ENCODE data around the gene RALGAPA2. TPM values are rescaled to one million over a fixed set of nuclear protein-coding genes. Genes with fewer than 3 reads are reported as not detected.

The RALGAPA2 gene
- total RNA-seq, 1 experiment from 2014 or later, result 10.8 TPM

GRCh38 chr20:20462185-20462584, 250.3 kb downstream of the RALGAPA2 start (continued):
- no peak for TF ChIP-seq POLR2AphosphoS5 (IDR thresholded peaks at IDR 0.05; ENCODE audit: low read depth, low read length)
- TF ChIP-seq MAX (IDR thresholded peaks at IDR 0.05), result no peak
- no peak for TF ChIP-seq CEBPB (IDR thresholded peaks at IDR 0.05; ENCODE audit: low read depth)
- TF ChIP-seq, protein P1, sequence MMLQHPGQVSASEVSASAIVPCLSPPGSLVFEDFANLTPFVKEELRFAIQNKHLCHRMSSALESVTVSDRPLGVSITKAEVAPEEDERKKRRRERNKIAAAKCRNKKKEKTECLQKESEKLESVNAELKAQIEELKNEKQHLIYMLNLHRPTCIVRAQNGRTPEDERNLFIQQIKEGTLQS (IDR thresholded peaks at IDR 0.05), result no peak

- Histone ChIP-seq H3K36me3 (ENCODE audit: control insufficient read depth in 1 of 2, insufficient read depth in 2 of 2, low read length in 2 of 2) (no peaks in the 10 kb centered on the region), H2AFZ (ENCODE audit: low read depth, low read length, poor library complexity, severe bottlenecking) (no peak overlapping the region), H3K4me3 (replicated peaks in 1 of 2; ENCODE audit: low read depth in 1 of 2, low read length in 2 of 2) (no peak overlapping the region), H3K4me2 (ENCODE audit: low read length) (no peak overlapping the region), H4K20me1 (ENCODE audit: insufficient read depth) (no peaks in the 10 kb centered on the region), H3K27me3 (ENCODE audit: insufficient read depth, low read length) (no peaks in the 10 kb centered on the region), H3K9me2 (ENCODE audit: insufficient read depth) (no peaks in the 10 kb centered on the region), H3K4me1 (ENCODE audit: control insufficient read depth in 1 of 2, insufficient read depth in 2 of 2, low read length in 2 of 2) (peaks cover 0 to 6% of the 10 kb centered on the region in 2 experiments; a peak in 1 of 4 replicates), H3K9ac (ENCODE audit: low read length) (no peak overlapping the region), H3K27ac (ENCODE audit: low read depth, low read length) (no peak overlapping the region), H3K79me2 (ENCODE audit: insufficient read depth, low read length) (no peaks in the 10 kb centered on the region), H3K9me3 (ENCODE audit: control insufficient read depth in 1 of 2, insufficient read depth in 1 of 2, low read depth in 1 of 2, low read length in 2 of 2) (no peaks in the 10 kb centered on the region)
- ChIA-PET RAD21 (ENCODE audit: low non-redundant PET in 1 of 2, low total read pairs in 2 of 2, uncharacterized antibody in 2 of 2, unreplicated experiment in 2 of 2) (no interaction called here), CTCF (no interaction called here), POLR2A (no interaction called here)
- TF ChIP-seq SRF (IDR thresholded peaks at IDR 0.05; ENCODE audit: low read depth) (no peak), MAX (IDR thresholded peaks at IDR 0.05) (no peak)
- intact Hi-C loops (cut with micrococcal nuclease), result no loop called here
- BruUV-seq (replicated peaks), result no TSS peak
- DNase-seq (ENCODE audit: low read depth, low spot score) (no peak), ATAC-seq (no peak)
Measured at GRCh38 chr20:20461551-20461950, 250.9 kb downstream of the RALGAPA2 start.

DNA sequence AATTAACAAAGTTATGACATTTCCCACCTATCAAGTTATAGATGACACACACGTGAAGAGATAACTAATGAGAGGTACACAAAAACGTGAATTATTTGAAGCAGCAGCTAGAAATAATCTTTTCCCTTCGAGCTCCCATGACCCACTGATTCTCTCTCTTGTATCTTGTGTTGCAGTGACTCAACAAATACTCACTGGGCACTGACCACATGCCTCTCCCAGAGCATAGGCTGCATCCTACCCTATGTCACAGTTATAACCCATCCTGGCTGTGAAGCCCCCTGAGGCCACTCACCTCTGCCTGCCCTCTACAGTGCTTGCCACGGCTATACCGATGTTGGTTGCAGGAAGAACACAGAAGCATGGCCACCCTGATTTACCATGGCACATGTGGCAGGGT, 252.7 kb downstream of the RALGAPA2 start:
- H4K20me1 ChIP-seq (ENCODE audit: insufficient read depth), result no peaks in the 10 kb centered on the region
- H3K4me3 ChIP-seq (replicated peaks in 1 of 2; ENCODE audit: low read depth in 1 of 2, low read length in 2 of 2), result no peak overlapping the region
- no TSS peak for BruUV-seq (replicated peaks)
- ATAC-seq, result no peak
- no peak overlapping the region for H3K27ac ChIP-seq (ENCODE audit: low read depth, low read length)
- DNase-seq (ENCODE audit: low read depth, low spot score), result no peak
- H2AFZ ChIP-seq (ENCODE audit: low read depth, low read length, poor library complexity, severe bottlenecking), result no peak overlapping the region
- H3K9me3 ChIP-seq (ENCODE audit: control insufficient read depth in 1 of 2, insufficient read depth in 1 of 2, low read depth in 1 of 2, low read length in 2 of 2), result no peaks in the 10 kb centered on the region
- intact Hi-C loops (cut with micrococcal nuclease), result no loop called here
- H3K4me1 ChIP-seq (ENCODE audit: control insufficient read depth in 1 of 2, insufficient read depth in 2 of 2, low read length in 2 of 2), result peaks cover 0 to 6% of the 10 kb centered on the region in 2 experiments; a peak in 1 of 4 replicates
- no peaks in the 10 kb centered on the region for H3K36me3 ChIP-seq (ENCODE audit: control insufficient read depth in 1 of 2, insufficient read depth in 2 of 2, low read length in 2 of 2)
- POLR2A ChIA-PET, result no interaction called here
- RAD21 ChIA-PET (ENCODE audit: low non-redundant PET in 1 of 2, low total read pairs in 2 of 2, uncharacterized antibody in 2 of 2, unreplicated experiment in 2 of 2), result no interaction called here
- H3K9ac ChIP-seq (ENCODE audit: low read length), result no peak overlapping the region
- H3K4me2 ChIP-seq (ENCODE audit: low read length), result no peak overlapping the region
- no peaks in the 10 kb centered on the region for H3K9me2 ChIP-seq (ENCODE audit: insufficient read depth)
- no peaks in the 10 kb centered on the region for H3K79me2 ChIP-seq (ENCODE audit: insufficient read depth, low read length)
- H3K27me3 ChIP-seq (ENCODE audit: insufficient read depth, low read length), result no peaks in the 10 kb centered on the region
- no peak for TF ChIP-seq EZH2phosphoT487 (IDR thresholded peaks at IDR 0.05; ENCODE audit: borderline replicate concordance)
- no peak for TF ChIP-seq CBX3 (IDR thresholded peaks at IDR 0.05; ENCODE audit: low read depth)
- no peak for TF ChIP-seq SP1 (IDR thresholded peaks at IDR 0.05; ENCODE audit: low read depth)
- CTCF ChIA-PET, result no interaction called here

Data from HCT116 (cell line).